Common myeloid progenitor, CD34-positive (primary cell): ENCODE measurements around the gene TPST2.
A peak's percentile ranks its signal among the peaks of the same experiment; 100 is the strongest.

ENCODE experiments used
- CTCF ChIA-PET: fragments of 350-600 bp; sonication (Branson Sonifier 250); formaldehyde crosslinking; loops from one replicate; lab custom pipeline; 2021; ENCODE audit warnings: antibody characterized with exemption; lab: Charles Lee
- POLR2A ChIA-PET: fragments of 350-600 bp; sonication (Branson Sonifier 250); formaldehyde crosslinking; loops from one replicate; lab custom pipeline; 2021; ENCODE audit warnings: antibody characterized with exemption; lab: Charles Lee
- DNase-seq, 3 donors: peaks; one replicate each; pipeline versions ENCODE4 v3.0.0 to v3.0.0-alpha.2; 2013
- H3K27ac ChIP-seq, 2 experiments: 1 replicate in 1 of 2; 2 replicates in 1 of 2; pipeline ENCODE4 v1.7.0; 2013; ENCODE audit warnings: inconsistent platforms in 2 of 2, low read length in 2 of 2, mild to moderate bottlenecking in 2 of 2, low read depth in 1 of 2, moderate library complexity in 1 of 2; ENCODE audit not compliant: severe bottlenecking in 2 of 2, insufficient read depth in 1 of 2, poor library complexity in 1 of 2
- H3K27me3 ChIP-seq, 5 experiments: replicated peaks in 2 of 5; 1 replicate in 3 of 5; 2 replicates in 2 of 5; pipeline versions ENCODE4 v1.6.1 to v1.7.0; 2013; ENCODE audit warnings: low read length in 4 of 5, mild to moderate bottlenecking in 2 of 5, moderate library complexity in 2 of 5, inconsistent platforms in 1 of 5; ENCODE audit not compliant: insufficient read depth in 5 of 5, control insufficient read depth in 4 of 5
- H3K36me3 ChIP-seq, 4 experiments: 1 replicate in 2 of 4; 2 replicates in 2 of 4; pipeline versions ENCODE4 v1.6.1 to v1.7.0; 2013; ENCODE audit warnings: low read length in 3 of 4, control low read depth in 1 of 4, mild to moderate bottlenecking in 1 of 4; ENCODE audit not compliant: control insufficient read depth in 4 of 4, insufficient read depth in 4 of 4
- H3K4me1 ChIP-seq, 4 experiments: 1 replicate in 3 of 4; 2 replicates in 1 of 4; pipeline versions ENCODE4 v1.6.1 to v1.7.1; 2013; ENCODE audit warnings: low read length in 3 of 4, mild to moderate bottlenecking in 3 of 4, control low read depth in 1 of 4, inconsistent platforms in 1 of 4, moderate library complexity in 1 of 4; ENCODE audit not compliant: control insufficient read depth in 4 of 4, insufficient read depth in 4 of 4; ENCODE audit errors: control extremely low read depth in 1 of 4
- H3K4me3 ChIP-seq, 7 experiments: 1 replicate in 4 of 7; 2 replicates in 3 of 7; pipeline versions ENCODE4 v1.5.1 to v1.7.0; 2013; ENCODE audit warnings: mild to moderate bottlenecking in 7 of 7, low read length in 6 of 7, moderate library complexity in 6 of 7, inconsistent platforms in 2 of 7, low read depth in 2 of 7, control low read depth in 1 of 7; ENCODE audit not compliant: insufficient read depth in 4 of 7, control insufficient read depth in 1 of 7; ENCODE audit errors: extremely low read depth in 1 of 7
- H3K9me3 ChIP-seq, 5 experiments: 1 replicate in 4 of 5; 2 replicates in 1 of 5; pipeline versions ENCODE4 v1.6.1 to v1.7.1; 2013; ENCODE audit warnings: low read length in 4 of 5, mild to moderate bottlenecking in 2 of 5, inconsistent platforms in 1 of 5, low read depth in 1 of 5, moderate library complexity in 1 of 5; ENCODE audit not compliant: control insufficient read depth in 4 of 5, insufficient read depth in 2 of 5; ENCODE audit errors: control extremely low read depth in 1 of 5
- WGBS: methylation state at CpG from one replicate; pipeline ENCODE4 v1.1.5; 2013; ENCODE audit not compliant: insufficient coverage; 5-methylcytosine and 5-hydroxymethylcytosine counted together

The TPST2 gene

DNA sequence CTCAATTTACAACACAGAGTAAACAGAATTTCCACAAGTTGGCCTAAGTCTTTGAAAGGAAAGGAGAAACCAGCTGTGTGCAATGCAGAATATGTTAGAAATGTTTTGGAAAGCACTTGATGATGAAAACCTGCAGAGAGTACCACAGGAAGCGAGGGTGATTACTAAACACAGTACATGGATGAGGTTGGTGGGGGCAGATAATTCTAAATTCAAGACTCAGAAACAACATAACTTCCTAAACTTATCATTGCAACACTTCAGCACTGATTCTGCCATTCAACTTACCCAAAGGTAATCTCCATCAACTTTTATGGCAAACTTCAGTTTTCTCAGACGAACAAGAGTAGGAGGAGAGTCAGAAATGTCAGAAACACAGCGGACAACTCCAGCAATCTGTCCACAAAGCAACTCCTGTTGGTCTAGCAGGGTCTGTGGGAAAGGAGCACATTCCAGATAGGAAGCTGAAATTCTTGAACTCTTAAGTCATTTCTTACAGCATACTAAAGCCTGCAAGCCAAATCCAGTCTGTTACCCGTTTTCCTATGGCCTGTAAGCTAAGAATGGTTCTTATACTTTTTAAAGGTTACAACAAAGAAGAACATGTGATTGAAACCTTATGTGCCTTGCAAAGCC is 113.1 kb downstream of the TPST2 start:
- WGBS: 90% methylated on average over 3 of the region's 4 CpGs
- H3K9me3 ChIP-seq: no peaks in the 10 kb centered on the region
- ChIA-PET POLR2A (no interaction called here), CTCF (interaction anchor here (1.2 to 1.6 kb wide), 2 partner anchors 16 to 27 kb away, joined by 3 to 5 read pairs; no protein-coding TSS in a partner anchor)
- no peaks in the 10 kb centered on the region for H3K27me3 ChIP-seq
- no peak overlapping the region for H3K27ac ChIP-seq
- H3K4me3 ChIP-seq: peak overlapping the region in 1 of 7 experiments; percentile 6
- H3K36me3 ChIP-seq: peaks cover 10 to 52% (median 36%) of the 10 kb centered on the region in 4 experiments
- no peak for DNase-seq
- H3K4me1 ChIP-seq: peaks cover 31 to 58% (median 50%) of the 10 kb centered on the region in 4 experiments

GRCh38 chr22:26474682-26475081 is 115.2 kb downstream of the TPST2 start:
- POLR2A ChIA-PET: no interaction called here
- no peaks in the 10 kb centered on the region for H3K27me3 ChIP-seq
- DNase-seq: no peak
- peaks cover 19 to 68% (median 52%) of the 10 kb centered on the region in 4 experiments for H3K36me3 ChIP-seq
- H3K9me3 ChIP-seq: no peaks in the 10 kb centered on the region
- no peak overlapping the region for H3K27ac ChIP-seq
- H3K4me3 ChIP-seq: no peak overlapping the region
- CTCF ChIA-PET: interaction anchor here (1.3 to 2.1 kb wide), 2 partner anchors 9 to 13 kb away, joined by 3 to 7 read pairs; no protein-coding TSS in a partner anchor
- peaks cover 12 to 36% (median 29%) of the 10 kb centered on the region in 4 experiments for H3K4me1 ChIP-seq
